Liver (tissue), 9 donors: Measurements from ENCODE around the gene SYCP2. TPM values are rescaled to one million over a fixed set of nuclear protein-coding genes. Genes with fewer than 3 reads are reported as not detected.

Experiments used
- DNase-seq: peaks from one replicate; pipeline ENCODE4 v3.0.0-alpha.2; 2017; ENCODE audit warnings: low spot score
- H3K27ac ChIP-seq, 2 donors: one replicate each; pipeline ENCODE4 v1.7.0; 2013; ENCODE audit warnings: inconsistent platforms in 2 of 2, low read length in 2 of 2, control low read depth in 1 of 2, low read depth in 1 of 2, mild to moderate bottlenecking in 1 of 2
- H3K27me3 ChIP-seq, 4 donors: one replicate each; pipeline versions ENCODE4 v1.6.1 to v1.7.0; 2013; ENCODE audit warnings: low read length in 3 of 4, inconsistent platforms in 1 of 4, mild to moderate bottlenecking in 1 of 4, moderate library complexity in 1 of 4; ENCODE audit not compliant: control insufficient read depth in 4 of 4, insufficient read depth in 4 of 4
- H3K36me3 ChIP-seq, 4 donors: one replicate each; pipeline versions ENCODE4 v1.6.1 to v1.7.0; 2013; ENCODE audit warnings: low read length in 3 of 4, mild to moderate bottlenecking in 3 of 4, low read depth in 1 of 4, moderate library complexity in 1 of 4; ENCODE audit not compliant: control insufficient read depth in 4 of 4, insufficient read depth in 3 of 4
- H3K4me1 ChIP-seq, 4 donors: one replicate each; pipeline versions ENCODE4 v1.6.1 to v1.7.0; 2013; ENCODE audit warnings: low read length in 3 of 4, mild to moderate bottlenecking in 3 of 4, moderate library complexity in 1 of 4; ENCODE audit not compliant: control insufficient read depth in 4 of 4, insufficient read depth in 4 of 4
- H3K4me3 ChIP-seq, 3 donors: one replicate each; pipeline versions ENCODE4 v1.6.1 to v1.7.0; 2013; ENCODE audit warnings: low read length in 3 of 3, control low read depth in 1 of 3, low read depth in 1 of 3, mild to moderate bottlenecking in 1 of 3
- H3K9ac ChIP-seq, 2 donors: one replicate each; pipeline ENCODE4 v1.7.0; 2013; ENCODE audit warnings: low read length in 2 of 2, mild to moderate bottlenecking in 2 of 2, moderate library complexity in 2 of 2, control low read depth in 1 of 2, low read depth in 1 of 2
- H3K9me3 ChIP-seq, 4 donors: one replicate each; pipeline versions ENCODE4 v1.6.1 to v1.7.0; 2013; ENCODE audit warnings: low read length in 3 of 4; ENCODE audit not compliant: control insufficient read depth in 4 of 4
- ATF3 ChIP-seq: IDR thresholded peaks from 2 replicates; pipeline ENCODE4 v1.6.1; 2016; ENCODE audit warnings: antibody characterized with exemption
- FOXA1 ChIP-seq: IDR thresholded peaks from 2 replicates; pipeline ENCODE4 v1.6.1; 2016; ENCODE audit warnings: antibody characterized with exemption
- FOXA2 ChIP-seq: IDR thresholded peaks from 2 replicates; pipeline ENCODE4 v1.6.1; 2016; ENCODE audit warnings: antibody characterized with exemption
- GABPA ChIP-seq, 2 donors: IDR thresholded peaks in 1 of 2; conservative IDR thresholded peaks in 1 of 2; 2 replicates each; pipeline ENCODE4 v1.6.1; 2016; ENCODE audit warnings: antibody characterized with exemption in 2 of 2, mild to moderate bottlenecking in 1 of 2, moderate library complexity in 1 of 2
- HNF4A ChIP-seq, 2 donors: conservative IDR thresholded peaks; 2 replicates each; pipeline ENCODE4 v1.6.1; 2016; ENCODE audit warnings: antibody characterized with exemption in 2 of 2, mild to moderate bottlenecking in 2 of 2
- HNF4G ChIP-seq: IDR thresholded peaks from 2 replicates; pipeline ENCODE4 v1.6.1; 2016; ENCODE audit warnings: antibody characterized with exemption
- JUND ChIP-seq, 2 donors: IDR thresholded peaks; 2 replicates each; pipeline ENCODE4 v1.6.1; 2016; ENCODE audit warnings: antibody characterized with exemption in 2 of 2
- NR2F2 ChIP-seq: IDR thresholded peaks from 2 replicates; pipeline ENCODE4 v1.6.1; 2016; ENCODE audit warnings: antibody characterized with exemption
- RAD21 ChIP-seq, 2 donors: IDR thresholded peaks; 2 replicates each; pipeline ENCODE4 v1.6.1; 2016; ENCODE audit warnings: antibody characterized with exemption in 2 of 2, mild to moderate bottlenecking in 2 of 2
- REST ChIP-seq: IDR thresholded peaks from 2 replicates; pipeline ENCODE4 v1.6.1; 2016; ENCODE audit warnings: antibody characterized with exemption, mild to moderate bottlenecking
- RXRA ChIP-seq, 2 donors: IDR thresholded peaks; 2 replicates each; pipeline ENCODE4 v1.6.1; 2017 to 2018; ENCODE audit warnings: antibody characterized with exemption in 2 of 2, mild to moderate bottlenecking in 1 of 2
- SP1 ChIP-seq: IDR thresholded peaks from 2 replicates; pipeline ENCODE4 v1.6.1; 2018; ENCODE audit warnings: antibody characterized with exemption, mild to moderate bottlenecking
- TAF1 ChIP-seq: conservative IDR thresholded peaks from 2 replicates; pipeline ENCODE4 v1.6.1; 2016; ENCODE audit warnings: antibody characterized with exemption, mild to moderate bottlenecking
- YY1 ChIP-seq: IDR thresholded peaks from 2 replicates; pipeline ENCODE4 v1.6.1; 2016; ENCODE audit warnings: antibody characterized with exemption, mild to moderate bottlenecking
- WGBS: extraction: QIAGEN DNeasy Blood & Tissue Kit; methylation state at CpG from one replicate; pipeline ENCODE4 v1.1.7; 2013; 5-methylcytosine and 5-hydroxymethylcytosine counted together
- polyA plus RNA-seq, 2 donors: library from polyadenylated mRNA; stranded (reverse) in 1 of 2; unstranded in 1 of 2; fragments of 200-250 nt in 1 of 2; fragments of >200 nt in 1 of 2; fragmentation: Nextera tagmentation in 1 of 2; extraction: Ambion mirVana in 1 of 2; gene quantifications; one replicate each; pipeline versions ENCODE4 v1.2.1 to v1.2.3, GENCODE V29; 2013 to 2015
- total RNA-seq, 2 donors: library from RNA; depleted of rRNA; stranded (reverse); fragments of >200 nt; gene quantifications; one replicate each; pipeline ENCODE4 v1.2.3, GENCODE V29; 2014
- TF ChIP-seq, protein P1 (sequence below): IDR thresholded peaks from 2 replicates; pipeline ENCODE4 v1.6.1; 2016; ENCODE audit warnings: antibody characterized with exemption
- TF ChIP-seq, protein P2 (sequence below): fragments of 150-350 bp; IDR thresholded peaks from 2 replicates; pipeline ENCODE4 v1.5.1; 2017; ENCODE audit warnings: improper control_type of control experiment, low read depth, low read length; ENCODE audit not compliant: missing input control
- donor health status: healthy.
- donor health status: healthy.
- donor health status: healthy.
- donor health status: healthy.
- donor health status: healthy.

The SYCP2 gene
- total and polyA plus RNA-seq, 4 donors, result 0.07 to 0.84 (median 0.38) TPM

DNA sequence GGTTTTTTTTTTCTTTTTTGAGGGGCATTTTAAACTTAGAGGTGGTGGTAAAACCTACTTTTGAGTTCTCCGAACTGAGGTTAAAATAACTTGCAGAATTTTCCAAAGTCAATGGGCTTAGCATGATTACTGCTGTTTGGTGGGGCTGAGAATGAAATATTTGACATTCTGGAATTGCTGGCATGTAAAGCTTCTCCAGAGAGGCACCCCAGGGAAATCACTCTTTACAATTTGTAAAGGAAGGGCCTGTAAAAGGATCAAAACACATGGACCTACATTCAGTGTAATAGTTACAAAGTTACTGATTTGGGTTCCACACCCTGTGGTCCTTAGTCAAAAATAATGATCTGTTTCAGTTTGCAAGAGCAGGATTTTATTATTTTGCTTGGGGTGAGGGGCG, 12.3 kb upstream of the SYCP2 start (continued):
- TF ChIP-seq HNF4A (conservative IDR thresholded peaks at IDR 0.05) (no peak), TAF1 (no peak), GABPA (IDR thresholded peaks at IDR 0.05 in 1 of 2, conservative IDR thresholded peaks at IDR 0.05 in 1 of 2) (no peak), RXRA (IDR thresholded peaks at IDR 0.05) (no peak)
- TF ChIP-seq, protein P1, sequence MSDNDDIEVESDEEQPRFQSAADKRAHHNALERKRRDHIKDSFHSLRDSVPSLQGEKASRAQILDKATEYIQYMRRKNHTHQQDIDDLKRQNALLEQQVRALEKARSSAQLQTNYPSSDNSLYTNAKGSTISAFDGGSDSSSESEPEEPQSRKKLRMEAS, result no peak

DNA sequence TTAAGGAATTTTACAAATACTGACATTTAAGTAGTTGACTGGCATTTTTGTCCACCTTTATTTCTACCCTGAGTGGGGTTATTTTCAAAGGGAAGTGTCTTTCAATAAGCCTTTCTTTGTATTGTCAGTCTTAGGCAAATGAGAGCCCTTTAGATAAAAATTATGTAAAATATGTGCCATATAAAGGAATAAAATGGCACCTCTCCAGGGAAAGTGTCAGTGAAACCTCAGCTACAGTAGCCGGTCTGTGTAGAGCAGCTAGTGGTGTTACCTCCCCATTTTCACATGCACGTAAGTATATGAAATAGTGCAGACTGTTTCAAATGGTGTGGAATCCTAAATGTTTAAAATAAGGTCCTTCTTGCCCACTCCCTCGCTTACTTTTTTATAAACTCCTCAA, 11.7 kb upstream of the SYCP2 start:
- Histone ChIP-seq H3K27ac (no peak overlapping the region), H3K4me1 (peaks cover 0 to 12% (median 8%) of the 10 kb centered on the region in 4 donors), H3K36me3 (peaks cover 0 to 8% (median 6%) of the 10 kb centered on the region in 4 donors), H3K4me3 (no peak overlapping the region), H3K9ac (no peak overlapping the region), H3K9me3 (no peaks in the 10 kb centered on the region), H3K27me3 (no peaks in the 10 kb centered on the region)
- WGBS, result 90% methylated on average over 3 of the region's 3 CpGs
- TF ChIP-seq ATF3 (no peak), FOXA1 (no peak), JUND (IDR thresholded peaks at IDR 0.05) (no peak), HNF4G (no peak), SP1 (no peak), TAF1 (no peak)
- DNase-seq, result no peak

GRCh38 chr20:59944726-59945125, 11.3 kb upstream of the SYCP2 start:
- Histone ChIP-seq H3K36me3 (peaks cover 0 to 8% (median 6%) of the 10 kb centered on the region in 4 donors), H3K27me3 (no peaks in the 10 kb centered on the region), H3K9ac (no peak overlapping the region), H3K9me3 (no peaks in the 10 kb centered on the region), H3K4me1 (peaks cover 3 to 12% (median 8%) of the 10 kb centered on the region in 4 donors), H3K4me3 (no peak overlapping the region), H3K27ac (no peak overlapping the region)
- WGBS, result 95% methylated on average over 7 of the region's 7 CpGs
- no peak for TF ChIP-seq YY1
- TF ChIP-seq SP1, result no peak
- TF ChIP-seq RAD21 (IDR thresholded peaks at IDR 0.05), result no peak
- TF ChIP-seq NR2F2, result no peak
- TF ChIP-seq FOXA2, result no peak
- no peak for TF ChIP-seq HNF4A (conservative IDR thresholded peaks at IDR 0.05)
- no peak for TF ChIP-seq REST
- no peak for TF ChIP-seq GABPA (IDR thresholded peaks at IDR 0.05 in 1 of 2, conservative IDR thresholded peaks at IDR 0.05 in 1 of 2)
- TF ChIP-seq ATF3, result no peak
- TF ChIP-seq, protein P1, result no peak
- TF ChIP-seq RXRA (IDR thresholded peaks at IDR 0.05), result no peak
- TF ChIP-seq, protein P2, sequence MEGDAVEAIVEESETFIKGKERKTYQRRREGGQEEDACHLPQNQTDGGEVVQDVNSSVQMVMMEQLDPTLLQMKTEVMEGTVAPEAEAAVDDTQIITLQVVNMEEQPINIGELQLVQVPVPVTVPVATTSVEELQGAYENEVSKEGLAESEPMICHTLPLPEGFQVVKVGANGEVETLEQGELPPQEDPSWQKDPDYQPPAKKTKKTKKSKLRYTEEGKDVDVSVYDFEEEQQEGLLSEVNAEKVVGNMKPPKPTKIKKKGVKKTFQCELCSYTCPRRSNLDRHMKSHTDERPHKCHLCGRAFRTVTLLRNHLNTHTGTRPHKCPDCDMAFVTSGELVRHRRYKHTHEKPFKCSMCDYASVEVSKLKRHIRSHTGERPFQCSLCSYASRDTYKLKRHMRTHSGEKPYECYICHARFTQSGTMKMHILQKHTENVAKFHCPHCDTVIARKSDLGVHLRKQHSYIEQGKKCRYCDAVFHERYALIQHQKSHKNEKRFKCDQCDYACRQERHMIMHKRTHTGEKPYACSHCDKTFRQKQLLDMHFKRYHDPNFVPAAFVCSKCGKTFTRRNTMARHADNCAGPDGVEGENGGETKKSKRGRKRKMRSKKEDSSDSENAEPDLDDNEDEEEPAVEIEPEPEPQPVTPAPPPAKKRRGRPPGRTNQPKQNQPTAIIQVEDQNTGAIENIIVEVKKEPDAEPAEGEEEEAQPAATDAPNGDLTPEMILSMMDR, result no peak
- TF ChIP-seq JUND (IDR thresholded peaks at IDR 0.05), result no peak
- no peak for DNase-seq
